Measurements from ENCODE around the gene GALNT7.

DNA sequence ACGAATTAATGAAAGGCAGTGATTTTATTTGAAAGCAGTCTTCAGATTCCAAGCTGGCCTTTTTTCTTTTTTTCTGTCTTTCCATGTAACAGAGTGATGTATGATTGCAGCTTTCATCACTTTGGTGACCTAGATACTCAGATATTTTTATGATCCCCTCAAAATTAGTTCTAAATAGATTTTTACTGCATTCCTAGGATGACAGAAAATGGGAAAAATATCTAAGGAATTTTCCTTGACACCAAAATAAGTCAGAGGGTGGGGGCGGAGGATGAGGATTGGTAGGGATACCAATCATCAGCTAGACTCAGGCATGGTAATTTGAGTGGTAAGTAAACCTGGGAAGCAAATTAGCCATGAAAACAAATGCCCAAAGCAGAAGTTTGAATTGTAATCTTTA, 177.5 kb downstream of the GALNT7 start:
- TF ChIP-seq, protein P1, sequence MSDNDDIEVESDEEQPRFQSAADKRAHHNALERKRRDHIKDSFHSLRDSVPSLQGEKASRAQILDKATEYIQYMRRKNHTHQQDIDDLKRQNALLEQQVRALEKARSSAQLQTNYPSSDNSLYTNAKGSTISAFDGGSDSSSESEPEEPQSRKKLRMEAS (IDR thresholded peaks at IDR 0.05; ENCODE audit: low read depth, low read length) = no peak
- no peak for TF ChIP-seq POLR2A (IDR thresholded peaks at IDR 0.05; ENCODE audit: extremely low read depth, insufficient read length)
